IMR-90 (cell line): ENCODE results near the gene NANOS3. TPM values are rescaled to one million over a fixed set of nuclear protein-coding genes. Genes with fewer than 3 reads are reported as not detected.

ENCODE experiments used
- ATAC-seq: fragments of 200-7000 bp; cut with Tn5 transposase; 2 replicates; pipeline ENCODE4 v1.9.1; 2020; ENCODE audit warnings: low read depth, mild to moderate bottlenecking, moderate library complexity
- BruUV-seq: library from RNA; stranded (reverse); fragments of 400-500 nt; replicated peaks from 2 replicates; lab custom pipeline; 2021; lab: Mats Ljungman, UMichigan
- CTCF ChIA-PET: fragments of 300-600 bp; formaldehyde crosslinking; extraction: SDS; loops from one replicate; lab custom pipeline; 2021; ENCODE audit warnings: antibody characterized with exemption; lab: Yijun Ruan, JAX
- POLR2A ChIA-PET: fragments of 300-600 bp; sonication (Branson Sonifier 250); formaldehyde crosslinking; loops from one replicate; lab custom pipeline; 2022; ENCODE audit warnings: antibody characterized with exemption; ENCODE audit not compliant: unreplicated experiment; lab: Charles Lee
- DNase-seq: peaks from one replicate; pipeline ENCODE4 v3.0.0; 2013
- H2AFZ ChIP-seq: replicated peaks from 2 replicates; pipeline ENCODE3; 2013; ENCODE audit warnings: low read length, mild to moderate bottlenecking; ENCODE audit not compliant: poor library complexity
- H2AK5ac ChIP-seq: 2 replicates; pipeline ENCODE4 v1.6.1; 2013; ENCODE audit warnings: low read depth, low read length, inconsistent platforms
- H2AK9ac ChIP-seq: replicated peaks from 2 replicates; pipeline ENCODE3; 2013; ENCODE audit warnings: mild to moderate bottlenecking, low read depth, low read length, moderate library complexity; ENCODE audit not compliant: poor library complexity
- H2BK120ac ChIP-seq: 2 replicates; pipeline ENCODE4 v1.6.1; 2013; ENCODE audit warnings: low read depth, low read length, inconsistent platforms
- H2BK15ac ChIP-seq: 3 replicates; pipeline ENCODE4 v1.6.1; 2013; ENCODE audit warnings: low read depth, low read length, inconsistent platforms
- H2BK20ac ChIP-seq: 2 replicates; pipeline ENCODE4 v1.6.1; 2013; ENCODE audit warnings: low read depth, mild to moderate bottlenecking, inconsistent platforms, low read length, moderate library complexity
- H2BK5ac ChIP-seq: 2 replicates; pipeline ENCODE4 v1.6.1; 2013; ENCODE audit warnings: mild to moderate bottlenecking, low read depth, low read length, inconsistent platforms; ENCODE audit not compliant: poor library complexity, severe bottlenecking
- H3K14ac ChIP-seq: replicated peaks from 2 replicates; pipeline ENCODE4 v1.6.1; 2013; ENCODE audit warnings: low read depth, low read length, inconsistent platforms
- H3K18ac ChIP-seq: 2 replicates; pipeline ENCODE4 v1.6.1; 2013; ENCODE audit warnings: low read depth, low read length, control low read depth
- H3K23ac ChIP-seq: 2 replicates; pipeline ENCODE4 v1.6.1; 2013; ENCODE audit warnings: low read depth, low read length, inconsistent platforms
- H3K27ac ChIP-seq: 2 replicates; pipeline ENCODE4 v1.5.1; 2013; ENCODE audit warnings: mild to moderate bottlenecking, control low read depth, low read length; ENCODE audit not compliant: insufficient read depth
- H3K27me3 ChIP-seq: 2 replicates; pipeline ENCODE4 v1.6.1; 2013; ENCODE audit warnings: low read length; ENCODE audit not compliant: control insufficient read depth, insufficient read depth
- H3K36me3 ChIP-seq: 2 replicates; pipeline ENCODE4 v1.6.1; 2013; ENCODE audit warnings: low read length, mixed read lengths; ENCODE audit not compliant: control insufficient read depth, insufficient read depth
- H3K4ac ChIP-seq: 2 replicates; pipeline ENCODE4 v1.6.1; 2013; ENCODE audit warnings: low read depth, low read length, inconsistent platforms
- H3K4me1 ChIP-seq: 2 replicates; pipeline ENCODE4 v1.6.1; 2013; ENCODE audit warnings: low read length, mixed read lengths; ENCODE audit not compliant: control insufficient read depth, insufficient read depth
- H3K4me2 ChIP-seq: 2 replicates; pipeline ENCODE4 v1.6.1; 2013; ENCODE audit warnings: low read depth, mild to moderate bottlenecking, control low read depth, low read length, moderate library complexity
- H3K4me3 ChIP-seq: 2 replicates; pipeline ENCODE4 v1.5.1; 2013; ENCODE audit warnings: low read depth, mild to moderate bottlenecking, control low read depth, low read length, moderate library complexity; ENCODE audit not compliant: insufficient read depth
- H3K56ac ChIP-seq: 2 replicates; pipeline ENCODE4 v1.6.1; 2013; ENCODE audit warnings: low read length, inconsistent platforms; ENCODE audit not compliant: insufficient read depth; ENCODE audit errors: extremely low read depth
- H3K79me1 ChIP-seq, 2 experiments: 2 replicates each; pipeline ENCODE4 v1.6.1; 2013; ENCODE audit warnings: low read length in 2 of 2, inconsistent platforms in 1 of 2, low read depth in 1 of 2
- H3K9ac ChIP-seq: 2 replicates; pipeline ENCODE4 v1.6.1; 2013; ENCODE audit warnings: low read depth, low read length, control low read depth
- H3K9me1 ChIP-seq: 2 replicates; pipeline ENCODE4 v1.6.1; 2013; ENCODE audit warnings: low read length, inconsistent platforms; ENCODE audit not compliant: insufficient read depth
- H3K9me3 ChIP-seq: 2 replicates; pipeline ENCODE4 v1.6.1; 2013; ENCODE audit warnings: low read length; ENCODE audit not compliant: control insufficient read depth, insufficient read depth
- H4K20me1 ChIP-seq: 2 replicates; pipeline ENCODE4 v1.6.1; 2013; ENCODE audit warnings: low read length, inconsistent platforms; ENCODE audit not compliant: insufficient read depth
- H4K5ac ChIP-seq: 2 replicates; pipeline ENCODE4 v1.6.1; 2013; ENCODE audit warnings: mild to moderate bottlenecking, low read depth, low read length, control low read depth
- H4K8ac ChIP-seq, 2 experiments: 2 replicates each; pipeline ENCODE4 v1.6.1; 2013; ENCODE audit warnings: low read depth in 2 of 2, low read length in 2 of 2, control low read depth in 1 of 2, inconsistent platforms in 1 of 2
- H4K91ac ChIP-seq: 2 replicates; pipeline ENCODE4 v1.6.1; 2013; ENCODE audit warnings: low read depth, low read length, inconsistent platforms; ENCODE audit not compliant: insufficient read depth
- MAFK ChIP-seq: IDR thresholded peaks from 2 replicates; pipeline ENCODE4 v1.6.1; 2012; ENCODE audit warnings: low read depth, low read length, improper control_type of control experiment
- WGBS, 2 experiments: methylation state at CpG; one replicate each; pipeline versions ENCODE4 v1.1.5 to v1.1.7; 2013; ENCODE audit warnings: missing lambda C conversion rate in 2 of 2; ENCODE audit not compliant: insufficient read length in 1 of 2; ENCODE audit errors: extremely low coverage in 2 of 2; 5-methylcytosine and 5-hydroxymethylcytosine counted together
- dilution Hi-C: fragments of 300-500 bp; cut with HindIII; formaldehyde crosslinking; loops from one replicate; pipeline ENCODE4 v1.14.3; 2018; ENCODE audit warnings: low sequenced_read_pairs; ENCODE audit not compliant: unreplicated experiment
- in situ Hi-C: fragments of 300-500 bp; cut with MboI; formaldehyde crosslinking; loops from 3 replicates; pipeline ENCODE4 v1.14.3; 2019; ENCODE audit warnings: low sequenced_read_pairs, inconsistent platforms, mixed read lengths
- intact Hi-C: fragments of 100-400 bp; cut with micrococcal nuclease; formaldehyde crosslinking; loops from 2 replicates; pipeline ENCODE4 v1.10.0; 2022
- polyA plus RNA-seq, 3 experiments: library from polyadenylated mRNA; depleted of rRNA; stranded (reverse); fragments of >200 nt; gene quantifications; 2 replicates each; pipeline ENCODE4 v1.2.3, GENCODE V29; 2012; ENCODE audit warnings: low replicate concordance in 1 of 3
- total RNA-seq: library from RNA; depleted of rRNA; stranded (reverse); fragments of >200 nt; gene quantifications from 2 replicates; pipeline ENCODE4 v1.2.3, GENCODE V29; 2012

Gene NANOS3
- total and polyA plus RNA-seq, 2 of the 4 experiments (the other 2 are of a cell fraction): 0.63 TPM; not detected in 1

DNA sequence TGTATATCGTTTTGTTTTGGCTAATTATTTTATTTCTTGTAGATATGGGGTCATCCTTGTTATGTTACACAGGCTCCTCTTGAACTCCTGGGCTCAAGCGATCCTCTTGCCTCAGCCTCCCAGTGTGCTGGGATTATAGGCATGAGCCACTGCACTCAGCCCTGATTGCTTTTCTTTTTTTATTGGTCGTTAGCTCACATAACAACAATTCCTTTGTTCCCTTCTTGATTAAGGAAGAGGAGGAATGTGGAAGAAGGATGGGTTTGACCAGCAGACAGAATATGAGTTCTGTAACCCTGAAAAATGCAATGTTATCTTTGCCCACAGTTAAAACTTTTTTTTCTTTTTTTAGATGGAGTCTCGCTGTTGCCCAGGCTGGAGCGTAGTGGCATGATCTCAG lies 17.6 kb downstream of the NANOS3 start:
- BruUV-seq: no TSS peak
- Histone ChIP-seq H3K23ac (no peak overlapping the region), H3K18ac (no peak overlapping the region), H4K5ac (no peak overlapping the region), H2AK5ac (no peak overlapping the region), H2BK15ac (no peak overlapping the region), H2AFZ (no peak overlapping the region), H3K9ac (no peak overlapping the region), H3K4me2 (no peak overlapping the region), H3K9me3 (no peaks in the 10 kb centered on the region), H3K27me3 (peaks cover 3% of the 10 kb centered on the region), H3K79me1 (no peaks in the 10 kb centered on the region), H3K4me1 (no peaks in the 10 kb centered on the region), H4K91ac (no peak overlapping the region), H2BK20ac (no peak overlapping the region), H3K36me3 (no peaks in the 10 kb centered on the region), H4K8ac (no peak overlapping the region), H3K56ac (no peak overlapping the region), H3K4ac (no peak overlapping the region), H2BK120ac (no peak overlapping the region), H2BK5ac (no peak overlapping the region), H4K20me1 (peaks cover 3% of the 10 kb centered on the region; the same call in 1 of the 2 replicates), H3K14ac (no peak overlapping the region), H3K27ac (no peak overlapping the region), H3K4me3 (no peak overlapping the region), H2AK9ac (no peak overlapping the region), H3K9me1 (0 out of 2 replicates have a peak, but pooled peaks cover 2% of the 10 kb centered on the region)
- no peak for DNase-seq
- dilution Hi-C loops (no loop called here), in situ Hi-C loops (loop anchor here (25.0 kb wide), 1 partner anchor 443 kb away; no protein-coding TSS in a partner anchor), intact Hi-C loops (no loop called here)
- TF ChIP-seq MAFK: no peak
- ChIA-PET POLR2A (no interaction called here), CTCF (interaction anchor here (1.0 kb wide), 1 partner anchor 165 kb away, joined by 3 read pairs; no protein-coding TSS in a partner anchor)
- 100% methylated on average over 1 of the region's 5 CpGs; no CpG with 5 or more reads in 1 of the 2 experiments for WGBS, 2 experiments
- ATAC-seq: no peak
